IPS-11a (cell line): ENCODE measurements around the gene NAT14.
"Not testable (repeated sequence)": the region's sequence is repeated elsewhere in the genome, so short reads cannot be mapped to it uniquely, and the experiment has no call there.

ENCODE experiments used
- H3K4me3 ChIP-seq: one replicate; pipeline ENCODE4 v1.5.1; 2013; ENCODE audit warnings: low read depth, low read length, control low read depth

The NAT14 gene

DNA sequence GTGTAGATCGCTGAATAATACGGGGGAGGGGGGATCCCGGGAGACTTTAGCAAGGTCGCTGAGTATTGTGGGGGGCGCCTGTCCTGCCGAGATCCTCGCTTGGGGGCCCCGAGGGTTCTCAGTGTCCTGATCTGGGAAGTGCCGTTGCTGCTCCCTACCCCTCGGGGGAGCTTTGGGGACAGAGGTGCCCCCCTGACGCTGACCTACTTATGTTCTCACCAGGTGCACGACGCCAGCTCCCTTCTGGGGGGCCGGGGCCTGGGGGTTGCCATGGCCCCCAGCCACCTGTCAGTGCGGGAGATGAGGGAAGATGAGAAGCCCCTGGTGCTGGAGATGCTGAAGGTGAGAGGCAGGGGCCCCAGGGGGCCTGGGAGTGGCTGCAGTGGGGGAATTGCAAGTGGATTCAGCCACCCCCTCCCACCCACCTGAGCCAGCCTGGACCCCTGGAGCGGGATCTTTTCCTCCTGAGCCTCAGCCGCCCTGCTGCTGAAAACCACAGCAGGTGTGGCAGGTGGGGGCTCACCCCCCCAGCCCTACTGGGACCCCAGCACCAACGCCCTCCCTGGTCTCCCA is 537 bp downstream of the NAT14 start:
- H3K4me3 ChIP-seq = peak overlapping the region; percentile 72

DNA sequence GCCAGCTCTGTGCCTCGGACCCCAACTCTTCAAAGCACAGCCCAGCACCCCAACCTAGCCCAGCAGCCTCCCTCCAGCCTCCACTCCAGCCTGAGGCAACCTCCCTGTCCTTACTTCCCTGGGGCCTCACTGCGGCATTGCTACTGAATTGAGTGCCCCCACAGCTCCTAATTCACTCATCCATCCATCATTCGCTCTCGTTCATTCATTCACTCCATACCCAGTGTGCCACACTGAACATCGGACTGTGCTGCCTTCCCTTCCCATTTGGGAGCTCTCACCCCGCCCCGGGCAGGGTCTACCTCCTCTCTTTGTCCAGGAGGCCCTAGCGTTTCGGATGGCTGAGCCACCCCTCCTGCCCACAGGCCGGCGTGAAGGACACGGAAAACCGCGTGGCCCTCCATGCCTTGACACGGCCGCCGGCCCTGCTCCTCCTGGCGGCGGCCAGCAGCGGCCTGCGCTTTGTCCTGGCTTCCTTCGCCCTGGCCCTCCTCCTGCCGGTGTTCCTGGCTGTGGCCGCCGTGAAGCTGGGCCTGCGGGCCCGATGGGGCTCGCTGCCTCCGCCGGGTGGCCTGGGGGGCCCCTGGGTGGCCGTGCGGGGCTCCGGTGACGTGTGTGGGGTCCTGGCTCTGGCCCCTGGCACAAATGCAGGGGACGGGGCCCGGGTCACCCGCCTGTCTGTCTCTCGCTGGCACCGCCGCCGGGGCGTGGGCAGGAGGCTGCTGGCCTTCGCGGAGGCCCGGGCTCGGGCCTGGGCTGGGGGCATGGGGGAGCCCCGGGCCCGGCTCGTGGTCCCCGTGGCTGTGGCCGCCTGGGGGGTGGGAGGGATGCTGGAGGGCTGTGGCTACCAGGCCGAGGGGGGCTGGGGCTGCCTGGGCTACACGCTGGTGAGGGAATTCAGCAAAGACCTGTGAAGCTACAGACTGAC is 1.3 kb downstream of the NAT14 start:
- H3K4me3 ChIP-seq = no peak overlapping the region

GRCh38 chr19:55486971-55487923 is 2.3 kb downstream of the NAT14 start:
- no peak overlapping the region for H3K4me3 ChIP-seq

- H3K4me3 ChIP-seq = no peak within 1 kb of the TSS
These were observed 3.1 kb downstream of the NAT14 start, which contains the start of gene SSC5D for GRCh38 chr19:55487924-55488687. SSC5D (plus strand) TSS chr19:55488436; CDS start chr19:55488590, 154 bp downstream.

- H3K4me3 ChIP-seq = no peak overlapping the region
These were observed 4.2 kb downstream of the NAT14 start for GRCh38 chr19:55488986-55489710.

DNA sequence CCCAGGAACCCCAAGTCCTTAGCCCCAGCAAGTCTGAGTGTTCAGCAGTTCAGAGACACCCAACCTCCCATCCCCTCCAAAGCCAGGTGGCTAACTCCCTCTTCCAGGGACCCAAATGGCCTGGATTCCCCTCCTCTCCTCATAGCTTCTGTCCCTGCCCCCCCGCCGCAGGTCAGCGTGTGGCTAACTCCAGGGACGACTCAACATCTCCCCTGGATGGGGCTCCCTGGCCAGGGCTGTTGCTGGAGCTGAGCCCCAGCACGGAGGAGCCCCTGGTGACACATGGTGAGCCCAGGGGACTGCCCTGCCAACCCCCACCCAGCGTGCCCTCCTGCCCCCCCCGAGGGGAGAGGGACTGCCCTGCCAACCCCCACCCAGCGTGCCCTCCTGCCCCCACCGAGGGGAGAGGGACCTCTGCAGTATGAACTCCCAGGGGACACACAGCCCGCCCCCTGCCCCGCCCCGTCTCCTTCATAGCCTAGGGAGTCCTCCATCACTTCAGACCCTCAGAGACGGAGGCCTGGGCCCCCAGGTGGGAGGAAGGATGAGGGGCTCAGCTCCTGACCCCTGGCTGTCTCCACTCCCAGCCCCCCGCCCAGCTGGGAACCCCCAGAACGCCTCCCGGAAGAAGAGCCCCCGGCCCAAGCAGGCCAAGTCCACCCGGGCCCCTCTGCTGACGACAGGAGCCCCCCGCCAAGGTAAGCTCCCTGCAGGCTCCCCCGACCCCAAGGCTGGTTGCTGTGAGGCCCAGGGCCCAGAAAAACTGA is 4.9 kb downstream of the NAT14 start:
- no peak overlapping the region for H3K4me3 ChIP-seq

- H3K4me3 ChIP-seq = no peak overlapping the region
These were observed 5.8 kb downstream of the NAT14 start for GRCh38 chr19:55490478-55491432.

- no peak overlapping the region for H3K4me3 ChIP-seq
These were observed 6.8 kb downstream of the NAT14 start for GRCh38 chr19:55491546-55492360.

DNA sequence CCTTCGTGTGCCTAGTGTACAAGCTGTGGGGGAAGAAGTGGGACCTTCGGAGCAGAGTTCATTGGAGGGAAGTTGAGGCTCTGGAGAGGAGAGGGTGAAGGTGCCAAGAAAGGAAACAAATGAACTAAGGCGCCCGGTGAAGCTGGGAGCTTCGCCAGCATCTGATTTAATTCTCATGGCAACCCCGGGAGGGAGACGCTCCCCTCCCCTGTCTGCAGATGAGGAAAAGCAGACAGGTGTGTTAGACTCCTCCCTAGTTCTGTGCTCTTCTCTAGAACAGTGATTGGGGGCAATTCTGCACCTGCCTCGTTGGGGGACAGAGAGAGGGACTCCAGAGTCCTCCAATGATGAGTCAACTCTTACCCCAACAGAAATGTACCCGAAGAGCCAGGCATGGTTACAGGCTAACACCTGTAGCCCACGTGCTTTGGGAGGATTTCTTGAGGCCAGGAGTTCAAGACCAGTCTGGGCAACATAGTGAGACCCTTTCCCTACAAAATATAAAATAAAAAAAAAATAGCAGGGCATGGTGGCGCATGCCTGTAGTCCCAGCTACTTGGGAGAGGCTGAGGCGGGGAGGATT is 7.5 kb downstream of the NAT14 start:
- H3K4me3 ChIP-seq = no peak overlapping the region

DNA sequence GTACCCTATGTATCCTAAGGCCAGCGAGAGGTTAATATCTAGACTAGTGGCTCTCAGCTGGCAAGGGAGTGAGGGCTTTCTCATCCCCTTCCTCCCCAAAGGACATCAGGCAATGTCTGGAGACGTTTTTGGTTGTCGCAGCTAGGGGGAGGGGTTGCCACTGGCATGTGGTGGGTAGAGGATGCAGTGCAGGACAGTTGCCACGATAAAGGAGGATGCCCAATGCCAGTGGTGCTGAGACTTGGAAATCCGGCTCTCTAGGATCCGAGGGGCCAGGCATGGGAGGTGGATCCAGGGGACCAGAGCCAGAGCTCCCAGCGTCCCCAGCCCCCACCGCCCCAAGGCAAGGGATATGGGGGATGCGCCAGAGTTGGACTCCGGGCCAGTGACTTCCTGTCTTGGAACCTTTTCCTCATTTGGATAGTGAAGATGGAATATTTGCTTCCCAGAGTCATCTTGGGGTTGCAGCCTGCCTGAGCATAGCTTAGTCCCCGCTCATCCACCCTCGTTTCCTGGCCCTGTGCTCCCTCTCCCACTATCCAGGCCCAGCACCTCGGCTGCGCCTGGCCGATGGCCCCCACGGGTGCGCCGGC is 8.2 kb downstream of the NAT14 start:
- no peak overlapping the region for H3K4me3 ChIP-seq

DNA sequence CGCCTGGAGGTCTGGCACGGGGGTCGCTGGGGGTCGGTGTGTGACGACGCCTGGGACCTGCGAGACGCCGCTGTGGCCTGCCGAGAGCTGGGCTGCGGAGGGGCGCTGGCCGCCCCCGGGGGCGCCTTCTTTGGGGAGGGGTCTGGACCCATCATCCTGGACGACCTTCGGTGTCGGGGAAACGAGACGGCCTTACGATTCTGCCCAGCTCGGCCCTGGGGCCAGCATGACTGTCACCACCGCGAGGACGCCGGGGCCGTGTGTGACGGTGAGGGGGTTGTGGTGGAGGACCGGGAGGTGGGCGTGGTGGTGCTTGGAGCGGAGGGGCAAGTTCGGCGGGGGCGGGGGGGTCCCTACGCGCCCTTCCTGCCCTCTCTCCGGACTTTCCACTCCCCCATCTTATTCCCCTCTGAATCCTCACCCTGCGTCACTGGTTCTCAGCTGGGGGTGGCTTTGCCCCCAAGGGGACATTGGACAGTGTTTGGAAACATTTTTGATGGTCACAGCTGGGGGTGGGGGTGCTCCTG is 8.7 kb downstream of the NAT14 start:
- H3K4me3 ChIP-seq = no peak overlapping the region

GRCh38 chr19:55494172-55494761 is 9.3 kb downstream of the NAT14 start:
- no peak overlapping the region for H3K4me3 ChIP-seq

DNA sequence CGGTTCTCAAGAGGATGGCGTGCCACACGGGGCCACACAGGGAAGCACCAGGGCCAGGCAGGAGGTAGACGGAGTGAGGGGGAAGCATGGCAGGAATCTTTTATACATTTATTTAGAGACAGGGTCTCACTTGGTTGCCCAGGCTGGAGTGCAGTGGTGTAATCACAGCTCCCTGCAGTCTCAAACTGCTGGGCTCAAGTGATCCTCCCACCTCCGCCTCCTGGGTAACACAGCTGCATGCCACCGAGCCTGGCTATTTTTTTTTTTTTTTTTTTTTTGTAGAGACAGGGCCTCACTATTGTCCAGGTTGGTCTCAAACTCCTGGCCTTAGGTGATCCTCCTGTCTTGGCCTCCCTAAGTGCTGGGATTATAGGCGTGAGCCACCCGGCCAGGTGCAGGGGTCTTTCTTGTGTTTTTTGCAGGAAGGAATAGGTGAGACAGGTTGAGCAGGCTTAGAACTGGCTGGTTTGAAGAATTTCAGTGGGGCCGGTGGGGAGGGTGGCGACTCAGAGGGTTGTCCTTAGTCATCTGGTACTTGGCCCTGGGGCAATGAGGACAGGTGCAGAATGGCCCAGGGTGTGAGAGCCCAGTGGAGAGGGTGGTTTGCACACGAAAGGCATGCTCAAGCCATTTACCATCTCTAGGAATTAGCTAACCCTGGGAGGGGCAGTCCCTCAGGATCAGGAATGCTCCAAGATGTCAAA is 10.8 kb downstream of the NAT14 start:
- H3K4me3 ChIP-seq = no peak overlapping the region

DNA sequence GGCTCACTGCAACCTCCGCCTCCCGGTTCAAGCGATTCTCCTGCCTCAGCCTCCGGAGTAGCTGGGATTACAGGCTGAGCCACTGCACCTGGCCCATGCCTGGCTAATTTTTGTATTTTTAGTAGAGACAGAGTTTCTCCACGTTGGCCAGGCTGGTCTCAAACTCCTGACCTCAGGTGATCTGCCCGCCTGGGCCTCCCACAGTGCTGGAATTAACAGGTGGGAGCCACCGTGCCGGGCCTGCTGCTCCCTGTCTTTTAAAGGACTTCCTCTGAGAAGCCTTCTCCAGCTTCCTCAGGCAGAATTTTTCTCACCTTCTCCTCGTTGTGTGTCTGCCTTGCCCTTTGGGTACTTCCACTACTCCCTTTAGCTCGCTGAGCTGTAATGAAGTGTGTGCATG is 11.8 kb downstream of the NAT14 start:
- H3K4me3 ChIP-seq = not testable (repeated sequence)

DNA sequence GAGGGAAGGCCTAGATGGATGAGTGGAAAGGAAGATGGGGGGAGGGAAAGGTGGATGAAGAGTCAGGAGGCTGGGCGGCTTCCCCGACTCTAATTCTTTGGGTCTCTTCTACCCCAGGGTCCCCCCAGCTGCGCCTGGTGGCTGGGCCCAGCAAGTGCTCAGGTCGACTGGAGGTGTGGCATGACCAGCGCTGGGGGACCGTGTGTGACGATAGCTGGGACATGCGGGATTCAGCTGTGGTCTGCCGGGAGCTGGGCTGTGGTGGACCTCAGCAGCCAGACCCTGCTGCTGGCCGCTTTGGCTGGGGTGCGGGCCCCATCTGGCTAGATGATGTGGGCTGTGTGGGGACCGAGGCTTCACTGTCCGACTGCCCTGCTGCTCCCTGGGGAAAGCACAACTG is 12.8 kb downstream of the NAT14 start:
- H3K4me3 ChIP-seq = no peak overlapping the region
